Loucy (cell line): Measurements from ENCODE around the gene ATXN7L1.

ENCODE experiments used
- H2AFZ ChIP-seq: fragments of 200-600 bp; sonication (generic); 2 replicates; pipeline ENCODE4 v1.6.0; 2016; ENCODE audit warnings: antibody characterized with exemption, mild to moderate bottlenecking, low read length, moderate library complexity
- H3F3A ChIP-seq: fragments of 200-600 bp; 2 replicates; pipeline ENCODE4 v1.6.0; 2016; ENCODE audit warnings: antibody characterized with exemption, low read depth, mild to moderate bottlenecking
- H3K27me3 ChIP-seq: fragments of 200-600 bp; sonication (generic); 2 replicates; pipeline ENCODE4 v1.6.1; 2014; ENCODE audit warnings: low read length, mild to moderate bottlenecking; ENCODE audit not compliant: insufficient read depth, poor library complexity, severe bottlenecking
- H3K36me3 ChIP-seq: fragments of 200-600 bp; sonication (generic); 2 replicates; pipeline ENCODE4 v1.6.1; 2016; ENCODE audit warnings: low read length; ENCODE audit not compliant: insufficient read depth
- H3K4me1 ChIP-seq: fragments of 200-600 bp; sonication (generic); 2 replicates; pipeline ENCODE4 v1.5.1; 2014; ENCODE audit warnings: low read length, mild to moderate bottlenecking; ENCODE audit not compliant: insufficient read depth, poor library complexity, severe bottlenecking
- H3K4me2 ChIP-seq: fragments of 200-600 bp; sonication (generic); 2 replicates; pipeline ENCODE4 v1.6.0; 2014; ENCODE audit warnings: antibody characterized with exemption, low read length, low read depth, mild to moderate bottlenecking; ENCODE audit not compliant: poor library complexity, severe bottlenecking
- H3K4me3 ChIP-seq: fragments of 200-600 bp; sonication (generic); 2 replicates; pipeline ENCODE4 v1.5.1; 2014; ENCODE audit warnings: low read length, mild to moderate bottlenecking, mixed read lengths; ENCODE audit not compliant: poor library complexity, severe bottlenecking
- H3K79me2 ChIP-seq: fragments of 200-600 bp; sonication (generic); 2 replicates; pipeline ENCODE4 v1.6.1; 2014; ENCODE audit warnings: low read length; ENCODE audit not compliant: insufficient read depth
- H3K9ac ChIP-seq: fragments of 200-600 bp; sonication (generic); 2 replicates; pipeline ENCODE4 v1.6.0; 2014; ENCODE audit warnings: mild to moderate bottlenecking, low read depth, low read length, moderate library complexity; ENCODE audit not compliant: poor library complexity, severe bottlenecking
- H3K9me2 ChIP-seq: fragments of 200-600 bp; sonication (generic); replicated peaks from 2 replicates; pipeline ENCODE4 v1.6.1; 2016; ENCODE audit warnings: low read depth, low read length, mixed read lengths
- H3K9me3 ChIP-seq: fragments of 200-600 bp; sonication (generic); 2 replicates; pipeline ENCODE4 v1.6.1; 2014; ENCODE audit warnings: mild to moderate bottlenecking, antibody characterized with exemption, low read length, low read depth; ENCODE audit not compliant: insufficient read depth
- H4K20me1 ChIP-seq: fragments of 200-600 bp; sonication (generic); 2 replicates; pipeline ENCODE4 v1.6.0; 2014; ENCODE audit warnings: antibody characterized with exemption, low read length, mild to moderate bottlenecking; ENCODE audit not compliant: insufficient read depth, poor library complexity, severe bottlenecking
- EZH2phosphoT487 ChIP-seq: fragments of 200-600 bp; IDR thresholded peaks from 2 replicates; pipeline ENCODE4 v1.6.1; 2018; ENCODE audit warnings: antibody characterized with exemption, mild to moderate bottlenecking, moderate library complexity, borderline replicate concordance
- TF ChIP-seq, protein P1 (sequence below): fragments of 200-600 bp; sonication (generic); conservative IDR thresholded peaks from 2 replicates; pipeline ENCODE4 v1.5.1; 2014; ENCODE audit warnings: mild to moderate bottlenecking, antibody characterized with exemption, low read length

ATXN7L1 gene

DNA sequence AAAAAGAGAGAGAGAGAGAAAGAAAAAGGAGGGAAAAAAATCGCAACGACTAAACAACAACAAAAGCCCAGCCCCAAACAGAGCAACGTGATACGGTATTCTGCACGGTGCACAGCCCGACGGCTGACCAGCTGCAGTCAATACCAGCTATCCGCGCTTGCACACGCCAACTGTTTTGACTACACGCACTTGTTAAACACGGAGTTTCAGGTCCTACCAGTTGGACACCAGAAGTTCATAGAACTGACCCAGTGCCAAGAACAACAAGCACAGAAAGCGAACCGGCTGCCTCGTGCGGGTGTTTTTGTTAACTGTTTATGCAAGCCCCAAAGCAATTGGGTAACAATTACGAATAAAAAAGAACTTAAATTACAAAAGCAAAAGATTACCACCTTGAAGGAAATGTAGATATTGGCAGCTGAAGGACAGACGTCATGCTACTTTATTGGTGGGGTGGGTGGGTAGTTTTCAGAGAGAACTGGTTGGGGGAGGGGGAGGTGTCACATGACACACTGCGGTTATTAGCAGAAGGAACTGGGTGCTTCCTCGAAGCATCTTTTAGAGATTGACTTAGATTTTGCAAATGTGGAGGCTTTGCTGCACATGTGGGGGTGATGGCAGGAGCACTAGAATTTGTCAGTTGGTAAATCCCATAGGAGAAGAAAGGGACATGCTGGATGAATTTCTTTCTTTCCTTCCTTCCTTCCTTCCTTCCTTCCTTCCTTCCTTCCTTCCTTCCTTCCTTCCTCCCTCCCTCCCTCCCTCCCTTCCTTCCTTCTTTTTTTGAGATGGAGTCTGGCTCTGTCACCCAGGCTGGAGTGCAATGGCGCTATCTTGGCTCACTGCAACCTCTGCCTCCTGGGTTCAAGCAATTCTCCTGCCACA, 184.5 kb downstream of the ATXN7L1 start:
- Histone ChIP-seq H4K20me1 (no peaks in the 10 kb centered on the region), H3K36me3 (no peaks in the 10 kb centered on the region), H2AFZ (peak overlapping the region; percentile 78; the same call in 1 of the 2 replicates), H3K27me3 (no peaks in the 10 kb centered on the region), H3K79me2 (no peaks in the 10 kb centered on the region), H3K4me2 (peak overlapping the region; percentile 72), H3K4me1 (peaks cover 31% of the 10 kb centered on the region), H3F3A (no peaks in the 10 kb centered on the region), H3K9me2 (no peaks in the 10 kb centered on the region), H3K9me3 (no peaks in the 10 kb centered on the region), H3K4me3 (peak overlapping the region; percentile 71), H3K9ac (peak overlapping the region; percentile 52)
- no peak for TF ChIP-seq EZH2phosphoT487
- TF ChIP-seq, protein P1, sequence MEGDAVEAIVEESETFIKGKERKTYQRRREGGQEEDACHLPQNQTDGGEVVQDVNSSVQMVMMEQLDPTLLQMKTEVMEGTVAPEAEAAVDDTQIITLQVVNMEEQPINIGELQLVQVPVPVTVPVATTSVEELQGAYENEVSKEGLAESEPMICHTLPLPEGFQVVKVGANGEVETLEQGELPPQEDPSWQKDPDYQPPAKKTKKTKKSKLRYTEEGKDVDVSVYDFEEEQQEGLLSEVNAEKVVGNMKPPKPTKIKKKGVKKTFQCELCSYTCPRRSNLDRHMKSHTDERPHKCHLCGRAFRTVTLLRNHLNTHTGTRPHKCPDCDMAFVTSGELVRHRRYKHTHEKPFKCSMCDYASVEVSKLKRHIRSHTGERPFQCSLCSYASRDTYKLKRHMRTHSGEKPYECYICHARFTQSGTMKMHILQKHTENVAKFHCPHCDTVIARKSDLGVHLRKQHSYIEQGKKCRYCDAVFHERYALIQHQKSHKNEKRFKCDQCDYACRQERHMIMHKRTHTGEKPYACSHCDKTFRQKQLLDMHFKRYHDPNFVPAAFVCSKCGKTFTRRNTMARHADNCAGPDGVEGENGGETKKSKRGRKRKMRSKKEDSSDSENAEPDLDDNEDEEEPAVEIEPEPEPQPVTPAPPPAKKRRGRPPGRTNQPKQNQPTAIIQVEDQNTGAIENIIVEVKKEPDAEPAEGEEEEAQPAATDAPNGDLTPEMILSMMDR = no peak

DNA sequence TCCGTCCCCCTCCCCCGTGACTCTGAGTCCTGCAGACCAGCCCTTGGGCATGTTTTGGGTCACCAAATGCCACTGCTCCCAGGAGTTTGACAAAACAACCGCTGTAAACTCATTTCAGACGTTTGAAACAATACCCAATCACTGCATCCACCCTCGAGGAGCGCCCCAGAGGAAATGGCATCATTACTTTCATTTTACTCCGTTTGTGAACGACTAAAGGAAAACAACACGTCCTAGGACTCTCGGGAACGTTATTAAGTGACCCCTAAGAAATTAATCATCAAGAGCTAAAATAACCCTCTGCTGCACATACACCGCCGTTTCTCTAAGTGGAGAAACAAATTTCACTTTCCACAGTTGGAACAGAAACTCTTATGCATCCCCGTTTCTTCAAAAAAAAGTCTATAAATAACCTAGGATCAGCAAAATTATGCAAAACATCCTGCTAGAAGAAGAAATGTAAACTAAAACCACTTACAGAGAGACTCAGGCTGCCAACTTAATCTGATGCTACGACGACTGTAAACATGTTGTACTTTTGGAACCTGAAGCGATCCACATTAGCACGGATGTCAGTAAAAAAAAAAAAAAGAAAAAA, 185.2 kb downstream of the ATXN7L1 start:
- peak overlapping the region; percentile 52 for H3K9ac ChIP-seq
- no peaks in the 10 kb centered on the region for H3K79me2 ChIP-seq
- H3F3A ChIP-seq = no peaks in the 10 kb centered on the region
- H3K4me2 ChIP-seq = peak overlapping the region; percentile 72
- H4K20me1 ChIP-seq = no peaks in the 10 kb centered on the region
- peak overlapping the region; percentile 71 for H3K4me3 ChIP-seq
- no peaks in the 10 kb centered on the region for H3K36me3 ChIP-seq
- H2AFZ ChIP-seq = peak overlapping the region; percentile 78; the same call in 1 of the 2 replicates
- H3K4me1 ChIP-seq = peaks cover 31% of the 10 kb centered on the region
- no peaks in the 10 kb centered on the region for H3K9me2 ChIP-seq
- no peaks in the 10 kb centered on the region for H3K9me3 ChIP-seq
- H3K27me3 ChIP-seq = no peaks in the 10 kb centered on the region
- TF ChIP-seq, protein P1 = no peak
- TF ChIP-seq EZH2phosphoT487 = no peak

DNA sequence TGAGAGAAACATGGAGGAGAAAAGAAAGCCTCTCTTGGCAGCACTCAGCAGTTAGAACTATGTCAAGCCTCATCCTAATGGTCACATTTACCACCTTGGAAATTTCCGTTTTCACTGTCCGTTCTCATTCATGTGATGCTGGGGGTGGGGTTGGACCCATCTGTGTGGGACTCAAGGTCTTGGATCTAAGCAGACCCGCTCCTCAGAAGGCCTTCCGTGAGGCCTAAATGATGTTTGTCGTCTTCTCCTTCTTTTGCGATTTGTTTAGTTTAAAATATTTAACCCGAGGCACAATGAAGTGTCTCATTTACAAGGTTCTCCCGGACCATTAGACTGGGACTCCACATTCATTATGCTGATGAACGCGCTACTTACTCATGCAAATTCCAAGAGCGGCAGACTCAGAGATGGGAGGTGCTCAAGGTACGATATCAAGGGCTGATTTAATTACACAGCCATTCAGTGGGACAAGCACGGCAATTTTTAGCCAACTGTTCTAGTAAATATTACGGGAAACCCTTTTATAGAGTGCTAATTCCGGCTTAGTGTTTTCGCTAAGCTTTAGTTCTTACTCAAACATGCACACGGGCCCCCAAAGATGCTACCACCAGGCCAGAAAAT, 186.0 kb downstream of the ATXN7L1 start:
- H2AFZ ChIP-seq = 0 out of 2 replicates have a peak overlapping the region, but pooled peaks have one; percentile 78
- H3K36me3 ChIP-seq = no peaks in the 10 kb centered on the region
- H3K4me1 ChIP-seq = peaks cover 31% of the 10 kb centered on the region
- no peak overlapping the region for H3K9ac ChIP-seq
- no peak for TF ChIP-seq EZH2phosphoT487
- TF ChIP-seq, protein P1 = no peak
- H4K20me1 ChIP-seq = no peaks in the 10 kb centered on the region
- H3K4me2 ChIP-seq = peak overlapping the region; percentile 72
- no peak overlapping the region for H3K4me3 ChIP-seq
- H3K9me3 ChIP-seq = no peaks in the 10 kb centered on the region
- H3F3A ChIP-seq = no peaks in the 10 kb centered on the region
- H3K27me3 ChIP-seq = no peaks in the 10 kb centered on the region
- H3K79me2 ChIP-seq = no peaks in the 10 kb centered on the region
- H3K9me2 ChIP-seq = no peaks in the 10 kb centered on the region
